ENCODE measurements around the gene ECI2.

Gene ECI2

GRCh38 chr6:4167833-4168232 is 32.5 kb upstream of the ECI2 start:
- Histone ChIP-seq H3K4me2 (ENCODE audit: insufficient read depth, low read length) (no peak overlapping the region), H3K9me3 (ENCODE audit: insufficient read depth, low read length, severe bottlenecking) (no peaks in the 10 kb centered on the region), H3K36me3 (ENCODE audit: insufficient read depth, low read length) (no peaks in the 10 kb centered on the region), H2AFZ (ENCODE audit: low read depth, low read length) (no peak overlapping the region), H3K27me3 (ENCODE audit: insufficient read depth, low read length, poor library complexity) (peaks cover 8% of the 10 kb centered on the region), H3K79me2 (ENCODE audit: insufficient read depth, low read length) (no peaks in the 10 kb centered on the region), H3K27ac (ENCODE audit: low read length) (no peak overlapping the region), H3K4me1 (ENCODE audit: insufficient read depth, low read length) (no peaks in the 10 kb centered on the region), H4K20me1 (ENCODE audit: insufficient read depth, low read length) (no peaks in the 10 kb centered on the region), H3K9ac (ENCODE audit: low read depth, low read length) (no peak overlapping the region), H3K4me3 (ENCODE audit: low read depth in 1 of 2, low read length in 2 of 2) (no peak overlapping the region)
- DNase-seq (no peak), ATAC-seq (ENCODE audit: insufficient read depth, low read depth) (no peak)
- TF ChIP-seq CTCF (IDR thresholded peaks at IDR 0.05; ENCODE audit: borderline replicate concordance, extremely low read depth, low read length, poor library complexity, severe bottlenecking) (no peak), EZH2 (IDR thresholded peaks at IDR 0.05; ENCODE audit: borderline replicate concordance, low read depth, low read length, severe bottlenecking) (no peak)

- Histone ChIP-seq H3K9me3 (ENCODE audit: insufficient read depth, low read length, severe bottlenecking) (no peaks in the 10 kb centered on the region), H3K36me3 (ENCODE audit: insufficient read depth, low read length) (no peaks in the 10 kb centered on the region), H2AFZ (ENCODE audit: low read depth, low read length) (no peak overlapping the region), H3K27ac (ENCODE audit: low read length) (no peak overlapping the region), H3K4me1 (ENCODE audit: insufficient read depth, low read length) (no peaks in the 10 kb centered on the region), H3K4me2 (ENCODE audit: insufficient read depth, low read length) (no peak overlapping the region), H3K27me3 (ENCODE audit: insufficient read depth, low read length, poor library complexity) (peaks cover 8% of the 10 kb centered on the region), H3K4me3 (ENCODE audit: low read depth in 1 of 2, low read length in 2 of 2) (no peak overlapping the region), H3K79me2 (ENCODE audit: insufficient read depth, low read length) (no peaks in the 10 kb centered on the region), H4K20me1 (ENCODE audit: insufficient read depth, low read length) (no peaks in the 10 kb centered on the region), H3K9ac (ENCODE audit: low read depth, low read length) (no peak overlapping the region)
- DNase-seq: no peak
- TF ChIP-seq CTCF (IDR thresholded peaks at IDR 0.05; ENCODE audit: borderline replicate concordance, extremely low read depth, low read length, poor library complexity, severe bottlenecking) (no peak), EZH2 (IDR thresholded peaks at IDR 0.05; ENCODE audit: borderline replicate concordance, low read depth, low read length, severe bottlenecking) (no peak)
- no peak for ATAC-seq (ENCODE audit: insufficient read depth, low read depth)
Measured at GRCh38 chr6:4167123-4167522, 31.7 kb upstream of the ECI2 start.

DNA sequence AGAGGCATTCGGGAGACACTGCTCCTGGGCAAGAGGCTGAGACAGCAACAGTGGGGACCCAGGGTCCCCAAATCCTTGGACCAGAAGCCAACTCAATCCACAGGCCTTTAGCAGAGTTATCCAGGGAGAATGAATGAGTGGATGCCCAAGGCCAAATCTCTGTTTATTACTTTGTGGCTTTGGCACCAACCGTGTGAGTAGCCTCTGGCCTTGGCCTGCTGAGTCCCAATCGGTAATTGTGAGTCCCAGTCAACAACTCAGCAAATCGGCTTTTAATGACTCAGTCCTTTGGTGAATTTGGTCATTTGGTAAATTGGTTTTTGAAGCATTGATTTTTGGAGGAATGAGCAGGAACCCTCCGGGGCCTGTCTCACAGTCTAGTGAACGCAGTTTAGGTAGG is 29.1 kb upstream of the ECI2 start:
- Histone ChIP-seq H3K9ac (ENCODE audit: low read depth, low read length) (no peak overlapping the region), H3K79me2 (ENCODE audit: insufficient read depth, low read length) (no peaks in the 10 kb centered on the region), H3K27me3 (ENCODE audit: insufficient read depth, low read length, poor library complexity) (peaks cover 14% of the 10 kb centered on the region), H3K4me1 (ENCODE audit: insufficient read depth, low read length) (no peaks in the 10 kb centered on the region), H3K4me3 (ENCODE audit: low read depth in 1 of 2, low read length in 2 of 2) (no peak overlapping the region), H2AFZ (ENCODE audit: low read depth, low read length) (no peak overlapping the region), H3K36me3 (ENCODE audit: insufficient read depth, low read length) (no peaks in the 10 kb centered on the region), H4K20me1 (ENCODE audit: insufficient read depth, low read length) (no peaks in the 10 kb centered on the region), H3K4me2 (ENCODE audit: insufficient read depth, low read length) (no peak overlapping the region), H3K9me3 (ENCODE audit: insufficient read depth, low read length, severe bottlenecking) (no peaks in the 10 kb centered on the region), H3K27ac (ENCODE audit: low read length) (no peak overlapping the region)
- TF ChIP-seq CTCF (IDR thresholded peaks at IDR 0.05; ENCODE audit: borderline replicate concordance, extremely low read depth, low read length, poor library complexity, severe bottlenecking) (no peak), EZH2 (IDR thresholded peaks at IDR 0.05; ENCODE audit: borderline replicate concordance, low read depth, low read length, severe bottlenecking) (no peak)
- no peak for DNase-seq
- no peak for ATAC-seq (ENCODE audit: insufficient read depth, low read depth)

- Histone ChIP-seq H3K27me3 (ENCODE audit: insufficient read depth, low read length, poor library complexity) (peaks cover 14% of the 10 kb centered on the region), H3K9ac (ENCODE audit: low read depth, low read length) (no peak overlapping the region), H3K27ac (ENCODE audit: low read length) (no peak overlapping the region), H2AFZ (ENCODE audit: low read depth, low read length) (no peak overlapping the region), H3K4me3 (ENCODE audit: low read depth in 1 of 2, low read length in 2 of 2) (no peak overlapping the region), H4K20me1 (ENCODE audit: insufficient read depth, low read length) (no peaks in the 10 kb centered on the region), H3K9me3 (ENCODE audit: insufficient read depth, low read length, severe bottlenecking) (no peaks in the 10 kb centered on the region), H3K36me3 (ENCODE audit: insufficient read depth, low read length) (no peaks in the 10 kb centered on the region), H3K79me2 (ENCODE audit: insufficient read depth, low read length) (no peaks in the 10 kb centered on the region), H3K4me2 (ENCODE audit: insufficient read depth, low read length) (no peak overlapping the region), H3K4me1 (ENCODE audit: insufficient read depth, low read length) (no peaks in the 10 kb centered on the region)
- ATAC-seq (ENCODE audit: insufficient read depth, low read depth): no peak
- TF ChIP-seq EZH2 (IDR thresholded peaks at IDR 0.05; ENCODE audit: borderline replicate concordance, low read depth, low read length, severe bottlenecking) (no peak), CTCF (IDR thresholded peaks at IDR 0.05; ENCODE audit: borderline replicate concordance, extremely low read depth, low read length, poor library complexity, severe bottlenecking) (no peak)
- DNase-seq: no peak
Measured at GRCh38 chr6:4164117-4164442, 28.7 kb upstream of the ECI2 start.

All from DND-41 (cell line).